Non-pigmented ciliary epithelial cell (primary cell): Measurements from ENCODE around the gene RABAC1.
"Not testable (repeated sequence)": the region's sequence is repeated elsewhere in the genome, so short reads cannot be mapped to it uniquely, and the experiment has no call there.

Experiments used
- DNase-seq: peaks from one replicate; pipeline ENCODE4 v3.0.0-alpha.2; 2010; ENCODE audit warnings: low read depth

Gene RABAC1

GRCh38 chr19:41945135-41945766, 13.9 kb downstream of the RABAC1 start:
- no peak for DNase-seq

GRCh38 chr19:41944336-41944735, 14.8 kb downstream of the RABAC1 start:
- DNase-seq: no peak

GRCh38 chr19:41941410-41942202, 17.5 kb downstream of the RABAC1 start:
- no peak for DNase-seq

GRCh38 chr19:41940731-41941409, 18.3 kb downstream of the RABAC1 start:
- no peak for DNase-seq

- DNase-seq: no peak
Observed at GRCh38 chr19:41939861-41940730, 19.0 kb downstream of the RABAC1 start.

GRCh38 chr19:41939209-41939608, 19.9 kb downstream of the RABAC1 start:
- DNase-seq: not testable (repeated sequence)

- DNase-seq: no peak
Observed at GRCh38 chr19:41937525-41938468, 21.3 kb downstream of the RABAC1 start.

GRCh38 chr19:41936961-41937360, 22.2 kb downstream of the RABAC1 start:
- DNase-seq: no peak

GRCh38 chr19:41936416-41936850, 22.7 kb downstream of the RABAC1 start:
- DNase-seq: no peak

- DNase-seq: no peak
Observed at GRCh38 chr19:41935760-41936415, 23.2 kb downstream of the RABAC1 start.

- no peak for DNase-seq
Observed at GRCh38 chr19:41934849-41935374, 24.2 kb downstream of the RABAC1 start.

- no peak for DNase-seq
Observed at GRCh38 chr19:41933693-41934426, 25.3 kb downstream of the RABAC1 start.

- DNase-seq: no peak
Observed at GRCh38 chr19:41932720-41933332, 26.3 kb downstream of the RABAC1 start.

GRCh38 chr19:41932259-41932719, 26.8 kb downstream of the RABAC1 start:
- no peak for DNase-seq

- no peak for DNase-seq
Observed at GRCh38 chr19:41930926-41931592, 28.1 kb downstream of the RABAC1 start.

- DNase-seq: no peak
Observed at GRCh38 chr19:41930322-41930722, 28.8 kb downstream of the RABAC1 start.

GRCh38 chr19:41929536-41930071, 29.5 kb downstream of the RABAC1 start:
- DNase-seq: no peak
